ENCODE measurements around the gene FAM3C. TPM values are rescaled to one million over a fixed set of nuclear protein-coding genes. Genes with fewer than 3 reads are reported as not detected.

FAM3C gene
- polyA plus RNA-seq, 4 donors: 98.0 to 217 (median 156) TPM

DNA sequence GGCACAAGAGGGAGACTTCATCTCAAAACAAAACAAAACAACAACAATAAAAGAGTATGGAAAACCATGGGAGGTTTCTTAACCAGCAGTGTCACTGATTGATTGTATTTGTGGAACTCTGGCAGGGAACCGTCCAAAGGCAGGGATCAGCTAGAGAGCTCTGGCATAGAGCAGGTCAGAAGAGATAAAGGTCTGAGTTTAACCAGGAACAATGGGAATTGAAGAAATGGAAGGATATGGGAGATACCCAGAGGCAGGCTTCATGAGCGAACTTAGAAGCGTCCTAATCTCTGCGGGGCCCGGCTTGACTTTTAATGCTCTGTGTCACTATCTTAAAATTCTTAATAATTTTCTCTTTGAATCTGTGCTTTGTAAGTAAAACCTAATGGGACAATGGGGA lies 10.4 kb upstream of the FAM3C start:
- H3K27me3 ChIP-seq (ENCODE audit: control insufficient read depth in 3 of 3, insufficient read depth in 3 of 3, low read length in 3 of 3): no peaks in the 10 kb centered on the region
- H3K4me3 ChIP-seq (ENCODE audit: low read depth in 1 of 3, low read length in 3 of 3): no peak overlapping the region
- H3K9me3 ChIP-seq (ENCODE audit: control insufficient read depth in 2 of 2, insufficient read depth in 1 of 2, low read depth in 1 of 2, low read length in 1 of 2): no peaks in the 10 kb centered on the region
- FAIRE-seq: no peak
- WGBS, 3 donors: 82 to 90% (median 85%) methylated on average over 5 of the region's 5 CpGs
- peaks cover 0 to 14% (median 0%) of the 10 kb centered on the region in 3 donors for H3K4me1 ChIP-seq (ENCODE audit: control insufficient read depth in 3 of 3, insufficient read depth in 2 of 3, low read depth in 1 of 3, low read length in 2 of 3)
- peak in 1 of 2 donors; percentile 23 for DNase-seq
- no peaks in the 10 kb centered on the region for H3K36me3 ChIP-seq (ENCODE audit: control insufficient read depth in 3 of 3, insufficient read depth in 2 of 3, low read depth in 1 of 3, low read length in 3 of 3)
- peak overlapping the region; percentile 46 to 77 (median 56) for H3K27ac ChIP-seq (ENCODE audit: low read depth in 1 of 3, low read length in 2 of 3)

DNA sequence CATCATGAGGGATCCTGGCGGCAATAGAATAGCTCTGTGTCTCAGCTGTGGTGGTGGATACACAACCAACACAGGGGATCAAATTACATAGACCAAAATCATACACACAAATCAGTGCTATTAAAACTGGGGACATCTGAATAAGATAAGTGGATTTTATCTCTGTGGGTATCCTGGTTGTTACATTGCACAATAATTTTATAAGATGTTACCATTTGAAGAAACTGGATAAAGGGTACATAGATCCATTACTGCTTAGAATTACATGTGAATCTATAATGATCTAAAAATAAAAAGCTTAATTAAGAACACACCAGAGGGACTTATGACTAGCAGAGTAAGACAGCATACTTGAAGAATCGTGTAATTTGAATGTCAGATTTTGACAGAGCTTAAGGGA lies 8.2 kb upstream of the FAM3C start:
- no peak for DNase-seq
- no peak for FAIRE-seq

DNA sequence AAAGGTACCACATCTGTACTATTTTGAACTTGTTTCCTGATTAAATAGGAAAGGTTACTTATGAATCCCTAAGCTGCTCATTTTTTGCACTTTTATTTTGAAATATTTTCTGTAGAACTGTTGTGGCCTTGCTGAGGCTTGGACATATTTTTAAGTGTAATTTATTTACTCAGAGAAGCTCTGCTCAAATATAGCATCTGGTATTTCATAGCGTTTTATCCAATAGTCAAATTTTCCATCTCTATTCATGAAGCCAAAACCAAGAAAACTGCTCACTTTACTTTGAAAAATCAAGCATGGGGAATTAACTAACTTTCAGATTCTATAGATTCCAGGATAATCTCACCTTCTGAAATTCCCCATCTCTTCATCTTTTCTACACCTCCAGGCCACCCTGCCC lies 6.6 kb upstream of the FAM3C start:
- no peaks in the 10 kb centered on the region for H3K36me3 ChIP-seq (ENCODE audit: control insufficient read depth in 3 of 3, insufficient read depth in 2 of 3, low read depth in 1 of 3, low read length in 3 of 3)
- peaks cover 0 to 14% (median 1%) of the 10 kb centered on the region in 3 donors for H3K4me1 ChIP-seq (ENCODE audit: control insufficient read depth in 3 of 3, insufficient read depth in 2 of 3, low read depth in 1 of 3, low read length in 2 of 3)
- no peaks in the 10 kb centered on the region for H3K27me3 ChIP-seq (ENCODE audit: control insufficient read depth in 3 of 3, insufficient read depth in 3 of 3, low read length in 3 of 3)
- FAIRE-seq (no peak), DNase-seq (no peak)
- H3K9me3 ChIP-seq (ENCODE audit: control insufficient read depth in 2 of 2, insufficient read depth in 1 of 2, low read depth in 1 of 2, low read length in 1 of 2): no peaks in the 10 kb centered on the region
- no peak overlapping the region for H3K4me3 ChIP-seq (ENCODE audit: low read depth in 1 of 3, low read length in 3 of 3)
- H3K27ac ChIP-seq (ENCODE audit: low read depth in 1 of 3, low read length in 2 of 3): no peak overlapping the region
- 51 to 76% (median 67%) methylated on average over 1 of the region's 1 CpG for WGBS, 3 donors

More for the DNA sequence above, 8.2 kb upstream of the FAM3C start:
- H3K9me3 ChIP-seq (ENCODE audit: control insufficient read depth in 2 of 2, insufficient read depth in 1 of 2, low read depth in 1 of 2, low read length in 1 of 2): no peaks in the 10 kb centered on the region
- no peak overlapping the region for H3K27ac ChIP-seq (ENCODE audit: low read depth in 1 of 3, low read length in 2 of 3)
- 90 to 95% (median 90%) methylated on average over 2 of the region's 2 CpGs for WGBS, 3 donors
- no peaks in the 10 kb centered on the region for H3K27me3 ChIP-seq (ENCODE audit: control insufficient read depth in 3 of 3, insufficient read depth in 3 of 3, low read length in 3 of 3)
- H3K4me1 ChIP-seq (ENCODE audit: control insufficient read depth in 3 of 3, insufficient read depth in 2 of 3, low read depth in 1 of 3, low read length in 2 of 3): peaks cover 0 to 11% (median 0%) of the 10 kb centered on the region in 3 donors
- no peaks in the 10 kb centered on the region for H3K36me3 ChIP-seq (ENCODE audit: control insufficient read depth in 3 of 3, insufficient read depth in 2 of 3, low read depth in 1 of 3, low read length in 3 of 3)
- no peak overlapping the region for H3K4me3 ChIP-seq (ENCODE audit: low read depth in 1 of 3, low read length in 3 of 3)

DNA sequence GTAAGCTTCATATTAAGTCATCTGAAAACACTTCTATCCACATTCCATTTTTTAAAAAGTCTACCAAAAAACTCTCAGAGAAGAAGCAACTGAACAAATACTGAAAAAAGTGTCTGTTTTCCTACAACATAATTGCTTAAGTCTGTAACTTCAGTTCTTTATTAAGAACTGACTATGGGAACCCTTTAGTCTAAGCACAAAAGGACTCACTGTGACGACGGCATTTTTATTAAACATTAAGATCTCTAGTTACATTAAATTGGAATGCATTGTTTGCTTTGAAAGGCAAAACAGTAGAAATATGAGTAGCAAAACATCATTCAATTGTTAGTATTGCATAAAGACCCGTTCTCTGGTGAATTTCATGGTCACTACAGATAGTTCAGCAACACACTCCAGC lies 5.8 kb upstream of the FAM3C start:
- Histone ChIP-seq H3K4me1 (ENCODE audit: control insufficient read depth in 3 of 3, insufficient read depth in 2 of 3, low read depth in 1 of 3, low read length in 2 of 3) (peaks cover 0 to 19% (median 1%) of the 10 kb centered on the region in 3 donors), H3K27me3 (ENCODE audit: control insufficient read depth in 3 of 3, insufficient read depth in 3 of 3, low read length in 3 of 3) (no peaks in the 10 kb centered on the region), H3K4me3 (ENCODE audit: low read depth in 1 of 3, low read length in 3 of 3) (no peak overlapping the region), H3K36me3 (ENCODE audit: control insufficient read depth in 3 of 3, insufficient read depth in 2 of 3, low read depth in 1 of 3, low read length in 3 of 3) (no peaks in the 10 kb centered on the region), H3K27ac (ENCODE audit: low read depth in 1 of 3, low read length in 2 of 3) (no peak overlapping the region), H3K9me3 (ENCODE audit: control insufficient read depth in 2 of 2, insufficient read depth in 1 of 2, low read depth in 1 of 2, low read length in 1 of 2) (no peaks in the 10 kb centered on the region)
- WGBS, 3 donors: 79 to 94% (median 92%) methylated on average over 3 of the region's 3 CpGs
- DNase-seq: no peak
- no peak for FAIRE-seq

DNA sequence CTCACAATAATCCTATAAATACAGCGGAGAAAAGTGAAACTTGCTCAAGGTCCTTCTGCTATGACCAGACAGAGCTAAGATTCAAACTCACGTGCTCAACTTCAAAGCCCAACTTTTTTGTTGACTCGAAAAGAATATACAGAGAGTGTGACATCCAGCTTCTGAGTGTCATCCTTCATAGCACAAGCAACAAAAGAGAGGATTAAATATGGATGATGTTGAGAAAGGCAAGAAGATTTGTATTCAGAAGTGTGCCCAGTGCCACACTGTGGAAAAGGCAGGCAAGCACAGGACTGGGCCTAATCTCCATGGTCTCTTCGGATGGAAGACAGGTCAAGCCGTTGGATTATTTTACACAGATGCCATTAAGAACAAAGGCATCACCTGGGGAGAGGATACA lies 2.1 kb upstream of the FAM3C start:
- Histone ChIP-seq H3K27ac (ENCODE audit: low read depth in 1 of 3, low read length in 2 of 3) (peak overlapping the region in 2 of 3 donors; percentile 80 to 83), H3K4me3 (ENCODE audit: low read depth in 1 of 3, low read length in 3 of 3) (peak overlapping the region in 1 of 3 donors; percentile 12), H3K9me3 (ENCODE audit: control insufficient read depth in 2 of 2, insufficient read depth in 1 of 2, low read depth in 1 of 2, low read length in 1 of 2) (no peaks in the 10 kb centered on the region), H3K36me3 (ENCODE audit: control insufficient read depth in 3 of 3, insufficient read depth in 2 of 3, low read depth in 1 of 3, low read length in 3 of 3) (no peaks in the 10 kb centered on the region), H3K4me1 (ENCODE audit: control insufficient read depth in 3 of 3, insufficient read depth in 2 of 3, low read depth in 1 of 3, low read length in 2 of 3) (peaks cover 1 to 14% (median 4%) of the 10 kb centered on the region in 3 donors), H3K27me3 (ENCODE audit: control insufficient read depth in 3 of 3, insufficient read depth in 3 of 3, low read length in 3 of 3) (no peaks in the 10 kb centered on the region)
- DNase-seq: peak; percentile 63 to 71
- no peak for FAIRE-seq
- whole genome bisulfite sequencing, 3 donors: 19 to 64% (median 29%) methylated on average over 5 of the region's 5 CpGs

DNA sequence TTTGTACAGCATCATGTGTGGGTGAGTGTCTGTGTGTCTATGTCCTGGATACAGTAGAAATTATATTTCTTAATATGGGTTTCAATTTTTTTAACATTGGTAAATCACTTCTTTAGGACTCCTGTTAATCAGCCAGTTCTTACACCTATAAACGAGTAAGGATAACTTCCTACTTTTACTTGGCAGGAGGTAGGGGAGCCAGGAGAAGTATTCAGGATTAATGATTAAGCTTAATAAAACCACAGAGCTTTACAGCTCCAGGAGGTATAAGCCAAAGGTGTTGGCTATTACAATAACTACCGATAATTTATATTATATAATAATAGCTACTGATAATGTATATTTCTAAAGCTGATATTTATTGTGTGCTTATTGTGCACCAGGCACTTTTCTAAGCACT lies 1.7 kb upstream of the FAM3C start:
- peak overlapping the region in 1 of 3 donors; percentile 12 for H3K4me3 ChIP-seq (ENCODE audit: low read depth in 1 of 3, low read length in 3 of 3)

DNA sequence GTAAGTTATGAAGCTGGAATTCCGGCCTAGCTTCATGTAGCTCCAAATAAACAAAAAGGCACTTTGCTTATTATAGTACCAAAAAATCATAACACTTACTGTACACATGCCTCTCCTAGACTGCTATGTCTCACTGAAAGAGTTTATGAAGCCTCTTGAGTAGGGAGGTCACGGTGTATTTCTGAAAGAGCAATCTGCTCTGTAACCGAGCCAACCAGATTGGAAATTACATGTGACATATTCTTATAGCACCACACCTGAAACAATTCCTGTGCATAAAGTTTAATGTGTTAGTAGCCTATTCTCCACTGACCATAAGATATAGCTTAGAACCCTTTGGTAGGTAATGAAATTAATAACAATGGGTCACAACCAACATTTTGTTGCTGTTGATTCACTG lies 1.3 kb upstream of the FAM3C start:
- H3K4me1 ChIP-seq (ENCODE audit: control insufficient read depth in 3 of 3, insufficient read depth in 2 of 3, low read depth in 1 of 3, low read length in 2 of 3): peaks cover 4 to 17% (median 5%) of the 10 kb centered on the region in 3 donors
- peak overlapping the region in 2 of 3 donors; percentile 49 to 83 for H3K27ac ChIP-seq (ENCODE audit: low read depth in 1 of 3, low read length in 2 of 3)
- peaks cover 0 to 3% (median 3%) of the 10 kb centered on the region in 3 donors for H3K36me3 ChIP-seq (ENCODE audit: control insufficient read depth in 3 of 3, insufficient read depth in 2 of 3, low read depth in 1 of 3, low read length in 3 of 3)
- no peaks in the 10 kb centered on the region for H3K9me3 ChIP-seq (ENCODE audit: control insufficient read depth in 2 of 2, insufficient read depth in 1 of 2, low read depth in 1 of 2, low read length in 1 of 2)
- DNase-seq (peak in 1 of 2 donors; percentile 82), FAIRE-seq (no peak)
- H3K4me3 ChIP-seq (ENCODE audit: low read depth in 1 of 3, low read length in 3 of 3): no peak overlapping the region
- 30 to 68% (median 47%) methylated on average over 3 of the region's 3 CpGs for WGBS, 3 donors
- no peaks in the 10 kb centered on the region for H3K27me3 ChIP-seq (ENCODE audit: control insufficient read depth in 3 of 3, insufficient read depth in 3 of 3, low read length in 3 of 3)

More for the DNA sequence above, 1.7 kb upstream of the FAM3C start:
- Histone ChIP-seq H3K27ac (ENCODE audit: low read depth in 1 of 3, low read length in 2 of 3) (peak overlapping the region in 1 of 3 donors; percentile 83), H3K4me1 (ENCODE audit: control insufficient read depth in 3 of 3, insufficient read depth in 2 of 3, low read depth in 1 of 3, low read length in 2 of 3) (peaks cover 4 to 17% (median 5%) of the 10 kb centered on the region in 3 donors), H3K36me3 (ENCODE audit: control insufficient read depth in 3 of 3, insufficient read depth in 2 of 3, low read depth in 1 of 3, low read length in 3 of 3) (peaks cover 0 to 3% (median 3%) of the 10 kb centered on the region in 3 donors), H3K9me3 (ENCODE audit: control insufficient read depth in 2 of 2, insufficient read depth in 1 of 2, low read depth in 1 of 2, low read length in 1 of 2) (no peaks in the 10 kb centered on the region), H3K27me3 (ENCODE audit: control insufficient read depth in 3 of 3, insufficient read depth in 3 of 3, low read length in 3 of 3) (no peaks in the 10 kb centered on the region)
- 20 to 67% (median 40%) methylated on average over 2 of the region's 2 CpGs for WGBS, 3 donors
- peak; percentile 33 for FAIRE-seq
- peak; percentile 65 to 80 for DNase-seq

DNA sequence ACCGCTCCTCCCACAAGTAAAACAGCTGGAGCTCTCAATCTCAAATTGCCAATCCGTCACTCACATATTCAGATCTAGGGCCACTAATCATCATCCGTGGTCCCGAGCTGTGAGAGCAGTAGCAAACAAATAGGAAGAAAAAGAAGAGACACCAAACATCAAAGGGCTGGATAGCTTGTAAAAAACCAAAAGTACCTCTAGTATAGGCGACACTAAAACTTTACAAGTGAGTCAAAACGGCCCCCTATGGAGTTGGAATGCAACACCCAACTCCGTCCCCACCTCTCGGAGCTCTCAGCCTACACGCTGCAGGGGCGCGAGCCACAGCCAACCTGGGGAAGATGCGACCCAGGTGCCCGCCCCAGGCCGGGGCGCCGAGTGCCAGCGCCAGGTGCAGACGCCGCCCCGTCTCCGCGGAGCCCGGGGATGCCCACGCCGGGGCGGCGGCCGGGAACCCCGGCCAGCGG lies 581 bp downstream of the FAM3C start:
- H3K36me3 ChIP-seq (ENCODE audit: control insufficient read depth in 3 of 3, insufficient read depth in 2 of 3, low read depth in 1 of 3, low read length in 3 of 3): peaks cover 0 to 3% (median 3%) of the 10 kb centered on the region in 3 donors
- H3K9me3 ChIP-seq (ENCODE audit: control insufficient read depth in 2 of 2, insufficient read depth in 1 of 2, low read depth in 1 of 2, low read length in 1 of 2): no peaks in the 10 kb centered on the region
- DNase-seq: peak; percentile 40 to 65
- peaks cover 8 to 17% (median 8%) of the 10 kb centered on the region in 3 donors for H3K4me1 ChIP-seq (ENCODE audit: control insufficient read depth in 3 of 3, insufficient read depth in 2 of 3, low read depth in 1 of 3, low read length in 2 of 3)
- WGBS, 3 donors: 0 to 1% (median 1%) methylated on average over 27 to 30 of the region's 30 CpGs
- no peaks in the 10 kb centered on the region for H3K27me3 ChIP-seq (ENCODE audit: control insufficient read depth in 3 of 3, insufficient read depth in 3 of 3, low read length in 3 of 3)
- no peak for FAIRE-seq
- H3K4me3 ChIP-seq (ENCODE audit: low read depth in 1 of 3, low read length in 3 of 3): peak overlapping the region; percentile 69 to 100 (median 95)
- peak overlapping the region; percentile 87 to 95 (median 94) for H3K27ac ChIP-seq (ENCODE audit: low read depth in 1 of 3, low read length in 2 of 3)

DNA sequence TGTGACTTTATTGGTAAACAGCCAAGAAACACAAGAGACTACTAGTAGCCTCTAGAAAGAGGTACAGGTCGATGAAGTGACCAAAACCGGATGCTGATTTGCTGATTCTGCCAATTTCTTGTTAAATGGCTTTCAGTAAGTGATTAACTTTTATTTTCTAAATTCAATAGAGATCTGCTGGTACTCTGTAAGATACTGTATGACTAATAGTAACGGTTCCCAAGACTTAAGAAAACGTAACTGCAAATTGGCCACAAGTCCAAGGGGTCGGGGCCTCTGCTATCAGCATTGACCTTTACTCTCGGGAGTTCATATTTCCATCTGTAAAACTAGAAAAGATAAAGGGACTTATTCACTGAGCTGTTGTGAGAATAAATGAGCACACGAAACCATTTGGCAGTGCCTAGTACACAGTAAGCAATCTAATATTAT lies 1.4 kb downstream of the FAM3C start:
- Histone ChIP-seq H3K4me3 (ENCODE audit: low read depth in 1 of 3, low read length in 3 of 3) (peak overlapping the region in 2 of 3 donors; percentile 42 to 69), H3K9me3 (ENCODE audit: control insufficient read depth in 2 of 2, insufficient read depth in 1 of 2, low read depth in 1 of 2, low read length in 1 of 2) (no peaks in the 10 kb centered on the region), H3K4me1 (ENCODE audit: control insufficient read depth in 3 of 3, insufficient read depth in 2 of 3, low read depth in 1 of 3, low read length in 2 of 3) (peaks cover 8 to 18% (median 10%) of the 10 kb centered on the region in 3 donors), H3K27ac (ENCODE audit: low read depth in 1 of 3, low read length in 2 of 3) (peak overlapping the region in 2 of 3 donors; percentile 31 to 87), H3K36me3 (ENCODE audit: control insufficient read depth in 3 of 3, insufficient read depth in 2 of 3, low read depth in 1 of 3, low read length in 3 of 3) (peaks cover 0 to 3% (median 3%) of the 10 kb centered on the region in 3 donors), H3K27me3 (ENCODE audit: control insufficient read depth in 3 of 3, insufficient read depth in 3 of 3, low read length in 3 of 3) (no peaks in the 10 kb centered on the region)
- 11 to 40% (median 18%) methylated on average over 7 of the region's 7 CpGs for WGBS, 3 donors
- FAIRE-seq: no peak
- DNase-seq: peak; percentile 81 to 93

Data from small intestine (tissue), 7 donors.